ENCODE measurements around the gene GZMM.
A peak's percentile ranks its signal among the peaks of the same experiment; 100 is the strongest.

GZMM gene

DNA sequence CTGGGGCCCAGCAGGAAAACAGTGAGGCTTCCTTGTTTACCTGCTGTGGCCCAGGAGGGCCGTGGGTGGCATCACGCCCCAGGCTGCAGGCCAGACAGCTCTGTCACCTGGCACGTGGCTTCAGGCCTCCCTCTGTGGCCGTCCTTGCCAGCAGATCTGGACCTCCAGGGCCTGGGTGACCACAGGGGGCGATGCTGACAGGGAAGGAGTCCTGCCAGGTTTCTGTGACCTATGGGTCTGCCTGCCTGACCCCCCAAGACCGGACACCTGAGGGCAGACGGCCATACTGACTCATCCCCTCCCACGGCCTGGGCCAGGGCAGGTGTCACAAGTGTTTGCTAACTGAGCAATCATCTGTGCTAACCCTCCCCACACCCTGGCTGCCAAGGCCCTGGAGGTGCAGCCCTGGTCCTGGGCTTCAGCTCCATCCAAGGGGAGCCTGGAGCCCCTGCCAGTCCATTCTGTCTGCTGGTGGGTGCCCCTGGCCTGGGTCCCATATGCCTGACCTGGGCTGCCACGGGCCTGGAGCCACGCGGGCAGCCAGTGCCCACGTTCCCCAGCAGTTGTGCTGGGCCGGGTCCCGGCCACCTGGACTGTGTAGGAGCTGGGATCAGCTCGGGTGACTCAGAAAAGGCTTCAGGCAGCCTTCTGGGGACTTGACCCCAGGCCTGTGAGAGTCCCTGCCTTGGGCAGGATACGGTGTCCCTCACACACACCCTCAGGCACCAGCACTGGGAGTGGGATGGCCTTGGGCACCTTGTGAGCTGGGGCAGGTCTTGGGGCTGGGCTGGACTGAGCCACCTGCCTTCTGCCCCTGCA is 8.6 kb upstream of the GZMM start:
- H3K4me3 Mint-ChIP-seq: no peak overlapping the region
- H3K27ac Mint-ChIP-seq: peak overlapping the region; percentile 62
- no peaks in the 10 kb centered on the region for H3K9me3 Mint-ChIP-seq
- intact Hi-C loops (cut with micrococcal nuclease): no loop called here
- no peaks in the 10 kb centered on the region for H3K27me3 Mint-ChIP-seq
- peaks cover 29% of the 10 kb centered on the region for H3K4me1 Mint-ChIP-seq (ENCODE audit: low read depth)
- peaks cover 71% of the 10 kb centered on the region for H3K36me3 Mint-ChIP-seq (ENCODE audit: low read depth)

GRCh38 chr19:536031-536880 is 7.6 kb upstream of the GZMM start:
- Mint-ChIP-seq H3K4me1 (ENCODE audit: low read depth) (peaks cover 21% of the 10 kb centered on the region), H3K27ac (no peak overlapping the region), H3K9me3 (no peaks in the 10 kb centered on the region), H3K4me3 (no peak overlapping the region), H3K36me3 (ENCODE audit: low read depth) (peaks cover 78% of the 10 kb centered on the region), H3K27me3 (no peaks in the 10 kb centered on the region)
- intact Hi-C loops (cut with micrococcal nuclease): no loop called here

DNA sequence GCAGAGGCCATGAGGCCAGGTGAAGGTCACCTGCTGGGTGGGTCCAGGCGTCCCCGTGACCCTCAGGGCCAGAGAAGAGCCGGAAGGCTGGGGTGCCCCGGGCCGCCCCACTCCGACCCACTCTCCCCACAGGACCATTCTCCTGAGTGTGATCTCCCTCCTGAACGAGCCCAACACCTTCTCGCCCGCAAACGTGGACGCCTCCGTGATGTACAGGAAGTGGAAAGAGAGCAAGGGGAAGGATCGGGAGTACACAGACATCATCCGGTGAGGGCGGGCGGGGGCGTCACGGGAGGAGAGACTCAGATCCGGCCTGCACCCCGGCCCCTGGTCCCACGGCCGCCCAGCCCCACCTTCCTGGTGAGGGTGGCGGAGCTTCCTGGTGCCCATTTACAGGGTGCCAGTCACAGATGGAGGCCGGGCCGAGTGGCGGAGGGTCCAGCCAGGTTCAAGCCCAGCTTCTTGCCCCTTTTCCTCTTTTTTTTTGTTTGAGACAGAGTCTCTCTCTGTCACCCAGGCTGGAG is 6.9 kb upstream of the GZMM start:
- intact Hi-C loops (cut with micrococcal nuclease): no loop called here
- no peaks in the 10 kb centered on the region for H3K27me3 Mint-ChIP-seq
- peaks cover 83% of the 10 kb centered on the region for H3K36me3 Mint-ChIP-seq (ENCODE audit: low read depth)
- H3K27ac Mint-ChIP-seq: no peak overlapping the region
- peaks cover 21% of the 10 kb centered on the region for H3K4me1 Mint-ChIP-seq (ENCODE audit: low read depth)
- H3K4me3 Mint-ChIP-seq: no peak overlapping the region
- H3K9me3 Mint-ChIP-seq: no peaks in the 10 kb centered on the region

DNA sequence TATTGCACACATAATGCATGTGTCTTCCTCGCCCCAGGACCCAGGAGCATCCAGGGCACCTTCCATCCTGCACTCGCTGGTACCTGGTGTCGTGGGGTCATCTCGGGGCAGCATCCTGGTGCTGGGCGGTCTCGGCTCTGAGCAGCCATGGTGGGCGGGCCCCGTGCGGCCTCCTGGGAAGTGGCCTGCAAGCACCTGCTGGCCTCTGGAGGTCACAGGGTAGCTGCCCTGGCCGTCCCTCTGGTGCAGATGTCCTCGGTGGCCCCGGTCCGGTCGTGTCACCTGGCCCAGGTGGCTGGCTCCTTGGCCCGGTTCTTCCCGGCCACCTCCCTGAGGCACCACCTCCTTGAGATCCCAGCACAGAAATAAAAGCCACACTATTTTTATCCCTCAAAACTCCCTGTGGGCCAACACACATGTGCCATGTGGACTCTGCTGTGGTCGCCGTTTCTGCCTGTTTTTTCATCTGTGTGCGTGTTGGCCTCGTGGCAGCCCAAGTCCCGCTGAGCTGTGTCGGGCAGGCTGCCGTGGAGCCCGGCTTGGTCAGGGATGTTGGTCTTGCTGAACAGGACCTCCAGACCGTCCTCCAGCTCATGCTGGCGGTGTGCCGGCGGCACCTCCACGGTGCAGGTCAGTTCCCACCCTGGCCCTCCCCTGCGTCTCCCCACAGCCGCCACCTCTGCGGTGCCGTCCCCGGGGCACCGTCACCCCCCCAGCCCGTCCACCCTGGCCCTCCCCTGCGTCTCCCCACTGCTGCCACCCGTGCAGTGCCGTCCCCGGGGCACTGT is 5.0 kb upstream of the GZMM start:
- no peaks in the 10 kb centered on the region for H3K9me3 Mint-ChIP-seq
- intact Hi-C loops (cut with micrococcal nuclease): no loop called here
- peaks cover 89% of the 10 kb centered on the region for H3K36me3 Mint-ChIP-seq (ENCODE audit: low read depth)
- H3K27me3 Mint-ChIP-seq: peaks cover 4% of the 10 kb centered on the region
- no peak overlapping the region for H3K27ac Mint-ChIP-seq
- peaks cover 18% of the 10 kb centered on the region for H3K4me1 Mint-ChIP-seq (ENCODE audit: low read depth)
- H3K4me3 Mint-ChIP-seq: no peak overlapping the region

DNA sequence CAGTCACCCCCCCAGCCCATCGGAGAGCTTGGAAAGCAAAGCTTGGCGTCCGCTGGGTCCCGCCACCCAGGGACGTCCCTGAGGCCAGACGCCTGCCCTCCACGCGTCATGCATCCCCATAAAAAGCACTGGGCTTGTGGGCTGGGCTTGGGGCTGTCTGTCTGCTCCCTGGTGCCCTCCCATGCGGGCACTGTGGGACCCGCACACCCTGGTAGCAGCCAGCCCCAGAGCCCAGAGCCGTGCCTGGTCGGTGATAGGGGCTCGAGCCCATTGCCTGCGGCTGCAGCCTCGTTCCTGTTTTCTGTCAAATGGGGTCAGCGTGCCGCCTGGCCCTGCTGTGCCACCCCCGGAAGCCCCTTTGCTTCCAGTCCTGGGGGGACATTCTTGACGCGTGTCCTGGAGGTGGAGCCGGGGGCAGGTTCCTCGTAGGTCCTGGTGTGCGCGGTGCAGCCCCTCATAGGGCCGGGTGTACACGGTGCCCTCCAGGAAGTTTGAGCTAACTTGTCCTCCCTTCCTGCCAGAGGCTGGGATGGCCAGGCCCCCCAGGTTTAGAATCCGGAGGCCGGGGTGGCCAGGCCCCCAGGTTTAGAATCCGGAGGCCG is 4.3 kb upstream of the GZMM start:
- intact Hi-C loops (cut with micrococcal nuclease): no loop called here
- H3K27me3 Mint-ChIP-seq: peaks cover 11% of the 10 kb centered on the region
- no peak overlapping the region for H3K4me3 Mint-ChIP-seq
- peaks cover 83% of the 10 kb centered on the region for H3K36me3 Mint-ChIP-seq (ENCODE audit: low read depth)
- no peaks in the 10 kb centered on the region for H3K9me3 Mint-ChIP-seq
- H3K27ac Mint-ChIP-seq: no peak overlapping the region
- peaks cover 19% of the 10 kb centered on the region for H3K4me1 Mint-ChIP-seq (ENCODE audit: low read depth)

- peaks cover 14% of the 10 kb centered on the region for H3K4me1 Mint-ChIP-seq (ENCODE audit: low read depth)
- peaks cover 20% of the 10 kb centered on the region for H3K27me3 Mint-ChIP-seq
- intact Hi-C loops (cut with micrococcal nuclease): no loop called here
- H3K4me3 Mint-ChIP-seq: no peak overlapping the region
- no peaks in the 10 kb centered on the region for H3K9me3 Mint-ChIP-seq
- H3K27ac Mint-ChIP-seq: no peak overlapping the region
- H3K36me3 Mint-ChIP-seq (ENCODE audit: low read depth): peaks cover 68% of the 10 kb centered on the region
These were observed 2.8 kb upstream of the GZMM start for GRCh38 chr19:540867-541637.

DNA sequence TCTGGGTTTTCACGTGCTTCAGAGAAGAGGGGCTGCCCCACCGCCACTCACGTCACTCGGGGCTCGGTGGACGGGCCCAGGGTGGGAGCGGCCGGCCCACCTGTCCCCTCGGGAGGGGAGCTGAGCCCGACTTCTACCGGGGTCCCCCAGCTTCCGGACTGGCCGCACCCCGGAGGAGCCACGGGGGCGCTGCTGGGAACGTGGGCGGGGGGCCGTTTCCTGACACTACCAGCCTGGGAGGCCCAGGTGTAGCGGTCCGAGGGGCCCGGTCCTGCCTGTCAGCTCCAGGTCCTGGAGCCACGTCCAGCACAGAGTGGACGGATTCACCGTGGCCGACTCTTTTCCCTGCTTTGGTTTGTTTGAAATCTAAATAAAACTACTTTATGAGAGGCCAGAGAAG is 2.2 kb upstream of the GZMM start:
- intact Hi-C loops (cut with micrococcal nuclease): no loop called here
- Mint-ChIP-seq H3K36me3 (ENCODE audit: low read depth) (peaks cover 62% of the 10 kb centered on the region), H3K9me3 (no peaks in the 10 kb centered on the region), H3K4me3 (no peak overlapping the region), H3K27ac (no peak overlapping the region), H3K27me3 (peaks cover 20% of the 10 kb centered on the region), H3K4me1 (ENCODE audit: low read depth) (peaks cover 14% of the 10 kb centered on the region)

DNA sequence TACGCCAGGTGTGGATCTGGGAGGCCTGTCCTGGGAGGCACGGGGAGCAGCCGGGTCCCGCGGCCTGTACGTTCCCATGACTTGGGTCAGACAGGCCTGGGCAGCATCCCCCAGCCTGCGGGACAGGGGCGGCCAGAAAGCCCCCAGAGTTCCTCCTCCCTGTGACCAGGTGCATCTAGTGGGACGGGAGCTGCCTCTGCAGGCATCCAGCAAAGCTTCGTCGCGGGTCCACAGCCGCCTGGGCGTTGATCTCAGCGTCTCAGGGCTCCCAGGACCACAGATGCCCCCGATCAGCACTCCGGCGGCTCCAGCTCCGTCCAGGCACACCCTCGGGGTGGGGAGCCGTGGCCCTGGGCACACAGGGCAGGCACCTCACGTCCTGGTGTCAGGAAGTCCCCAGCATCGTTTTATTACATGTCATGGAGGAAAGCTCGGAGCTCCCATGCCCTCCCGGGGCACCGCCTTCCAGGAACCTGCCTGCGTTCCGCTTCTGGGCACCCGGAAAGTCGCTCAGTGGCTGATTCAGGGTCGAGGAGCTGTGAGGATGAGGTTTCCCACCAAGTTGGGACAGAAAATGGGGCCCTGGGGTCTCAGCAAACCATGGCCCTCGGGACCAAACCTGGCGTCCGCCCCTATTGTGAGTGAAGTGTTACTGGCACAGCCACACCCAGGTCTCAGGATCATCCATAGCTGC is 1.5 kb upstream of the GZMM start:
- Mint-ChIP-seq H3K27me3 (peaks cover 20% of the 10 kb centered on the region), H3K4me1 (ENCODE audit: low read depth) (peaks cover 14% of the 10 kb centered on the region), H3K27ac (no peak overlapping the region), H3K36me3 (ENCODE audit: low read depth) (peaks cover 56% of the 10 kb centered on the region), H3K9me3 (no peaks in the 10 kb centered on the region), H3K4me3 (no peak overlapping the region)
- intact Hi-C loops (cut with micrococcal nuclease): no loop called here

DNA sequence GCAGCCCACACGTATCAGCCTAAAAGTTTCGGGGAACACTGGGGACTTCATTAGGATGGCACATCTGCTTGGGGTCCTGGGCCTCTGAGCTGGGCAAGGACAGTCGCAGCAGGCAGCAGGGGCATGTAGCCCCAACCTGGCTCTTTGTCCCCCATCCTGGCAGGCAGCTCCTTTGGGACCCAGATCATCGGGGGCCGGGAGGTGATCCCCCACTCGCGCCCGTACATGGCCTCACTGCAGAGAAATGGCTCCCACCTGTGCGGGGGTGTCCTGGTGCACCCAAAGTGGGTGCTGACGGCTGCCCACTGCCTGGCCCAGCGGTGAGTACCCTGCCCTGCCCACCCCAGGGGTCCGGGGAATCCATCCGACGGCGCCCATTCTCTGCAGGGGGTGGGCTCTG is 3.3 kb downstream of the GZMM start:
- intact Hi-C loops (cut with micrococcal nuclease): no loop called here
- H3K4me3 Mint-ChIP-seq: no peak overlapping the region

DNA sequence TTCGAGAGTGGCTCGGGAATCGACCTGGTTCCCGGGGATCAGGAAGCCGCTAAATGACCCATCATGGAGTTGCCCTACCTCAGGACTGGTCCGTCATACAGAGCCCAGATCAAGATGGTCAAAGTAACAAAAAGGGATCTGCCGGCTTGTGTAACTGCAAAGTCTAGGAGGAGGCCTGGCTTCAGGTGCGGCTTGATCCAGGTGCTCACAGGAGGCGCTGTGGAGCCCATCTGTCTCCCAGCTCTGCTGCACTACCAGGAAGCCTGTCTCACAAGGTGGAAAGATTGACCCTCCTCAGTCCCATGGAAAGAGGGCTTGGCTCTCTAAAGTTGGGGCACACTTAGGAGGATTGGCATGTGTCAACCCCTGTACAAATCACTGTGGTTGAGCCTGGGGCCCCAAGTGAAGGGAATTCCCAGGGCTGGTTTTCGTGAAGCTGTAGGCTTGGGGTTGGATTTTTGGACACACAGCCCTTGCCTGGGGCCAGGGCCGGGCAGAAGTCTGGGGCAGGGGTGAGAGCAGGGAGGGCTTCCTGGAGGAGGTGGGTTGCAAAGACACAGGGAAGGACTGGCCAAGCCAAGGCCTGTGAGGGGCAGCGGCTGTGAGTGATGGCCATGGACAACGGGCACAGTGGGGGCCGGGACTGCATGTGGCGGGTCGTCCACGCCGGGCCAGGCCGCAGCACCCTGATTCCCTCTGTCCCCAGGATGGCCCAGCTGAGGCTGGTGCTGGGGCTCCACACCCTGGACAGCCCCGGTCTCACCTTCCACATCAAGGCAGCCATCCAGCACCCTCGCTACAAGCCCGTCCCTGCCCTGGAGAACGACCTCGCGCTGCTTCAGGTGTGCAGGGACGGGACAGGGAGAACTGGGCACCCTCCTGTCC is 4.2 kb downstream of the GZMM start:
- Mint-ChIP-seq H3K4me1 (ENCODE audit: low read depth) (peaks cover 23% of the 10 kb centered on the region), H3K27me3 (peaks cover 35% of the 10 kb centered on the region), H3K27ac (no peak overlapping the region), H3K4me3 (no peak overlapping the region), H3K9me3 (no peaks in the 10 kb centered on the region), H3K36me3 (ENCODE audit: low read depth) (peaks cover 4% of the 10 kb centered on the region)
- intact Hi-C loops (cut with micrococcal nuclease): no loop called here

More for the DNA sequence above, 3.3 kb downstream of the GZMM start:
- Mint-ChIP-seq H3K9me3 (no peaks in the 10 kb centered on the region), H3K27me3 (peaks cover 35% of the 10 kb centered on the region), H3K36me3 (ENCODE audit: low read depth) (peaks cover 14% of the 10 kb centered on the region), H3K4me1 (ENCODE audit: low read depth) (peaks cover 24% of the 10 kb centered on the region), H3K27ac (no peak overlapping the region)

DNA sequence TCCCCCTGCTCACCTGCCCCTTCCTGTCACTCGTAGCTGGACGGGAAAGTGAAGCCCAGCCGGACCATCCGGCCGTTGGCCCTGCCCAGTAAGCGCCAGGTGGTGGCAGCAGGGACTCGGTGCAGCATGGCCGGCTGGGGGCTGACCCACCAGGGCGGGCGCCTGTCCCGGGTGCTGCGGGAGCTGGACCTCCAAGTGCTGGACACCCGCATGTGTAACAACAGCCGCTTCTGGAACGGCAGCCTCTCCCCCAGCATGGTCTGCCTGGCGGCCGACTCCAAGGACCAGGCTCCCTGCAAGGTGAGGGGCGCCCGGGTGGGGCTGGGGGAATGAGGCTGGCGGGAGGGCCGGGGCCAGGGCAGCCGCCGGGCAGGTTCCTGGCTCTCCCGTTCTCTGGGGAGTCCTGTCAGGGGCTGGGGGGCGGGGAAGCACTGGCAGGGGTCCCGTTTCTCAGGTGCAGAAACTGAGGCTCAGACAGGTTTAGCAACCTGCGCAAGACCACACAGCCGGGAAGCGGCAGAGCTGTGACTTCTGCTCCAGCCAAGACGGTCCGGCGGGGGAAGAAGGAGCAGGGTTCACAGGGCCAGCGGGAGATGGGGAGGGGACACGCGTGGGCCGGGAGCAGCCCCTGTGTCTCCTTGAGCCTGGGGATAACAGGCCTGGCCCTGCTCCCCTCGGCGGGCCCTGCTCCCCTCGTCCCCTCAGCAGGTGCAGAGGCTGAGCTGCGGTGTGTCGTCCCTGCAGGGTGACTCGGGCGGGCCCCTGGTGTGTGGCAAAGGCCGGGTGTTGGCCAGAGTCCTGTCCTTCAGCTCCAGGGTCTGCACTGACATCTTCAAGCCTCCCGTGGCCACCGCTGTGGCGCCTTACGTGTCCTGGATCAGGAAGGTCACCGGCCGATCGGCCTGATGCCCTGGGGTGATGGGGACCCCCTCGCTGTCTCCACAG is 5.3 kb downstream of the GZMM start:
- Mint-ChIP-seq H3K36me3 (ENCODE audit: low read depth) (no peaks in the 10 kb centered on the region), H3K27ac (no peak overlapping the region), H3K4me3 (no peak overlapping the region), H3K4me1 (ENCODE audit: low read depth) (peaks cover 12% of the 10 kb centered on the region), H3K9me3 (no peaks in the 10 kb centered on the region), H3K27me3 (peaks cover 27% of the 10 kb centered on the region)
- intact Hi-C loops (cut with micrococcal nuclease): no loop called here
